A549 (cell line): Measurements from ENCODE around the gene ANO8. TPM values are rescaled to one million over a fixed set of nuclear protein-coding genes. Genes with fewer than 3 reads are reported as not detected.

ENCODE experiments used
- ATAC-seq, 2 experiments: fragments of 200-7000 bp in 1 of 2; fragments of >200 bp in 1 of 2; cut with Nextera tagmentation in 1 of 2; cut with Tn5 transposase in 1 of 2; 3 replicates each; pipeline versions ENCODE4 v1.8.0 to v1.9.1; 2018 to 2020; ENCODE audit warnings: mild to moderate bottlenecking in 1 of 2, moderate library complexity in 1 of 2
- CTCF ChIA-PET: fragments of 300-600 bp; sonication (Branson Sonifier 250); formaldehyde crosslinking; extraction: SDS; loops from one replicate; lab custom pipeline; 2021; ENCODE audit warnings: antibody characterized with exemption, inconsistent platforms; lab: Yijun Ruan, JAX
- POLR2A ChIA-PET: fragments of 350-600 bp; formaldehyde crosslinking; extraction: SDS; loops from one replicate; lab custom pipeline; 2021; ENCODE audit warnings: antibody characterized with exemption, inconsistent platforms; lab: Yijun Ruan, JAX
- DNase-seq, 2 experiments: peaks; one replicate each; pipeline versions ENCODE4 v3.0.0 to v3.0.0-alpha.2; 2011 to 2016; ENCODE audit warnings: low read depth in 1 of 2, low spot score in 1 of 2
- FAIRE-seq: peaks from 2 replicates; lab custom pipeline; 2011; peaks lifted over from hg19 to GRCh38; lab: Jason Lieb, UNC
- H3K27ac ChIP-seq, 2 experiments: fragments of >200 bp; sonication (Bioruptor Twin); formaldehyde crosslinking; 3 replicates each; pipeline ENCODE4 v1.5.1; 2016 to 2017
- H3K4me1 ChIP-seq: fragments of >200 bp; sonication (Bioruptor Twin); formaldehyde crosslinking; 3 replicates; pipeline ENCODE4 v1.6.1; 2016
- H3K4me2 ChIP-seq: fragments of >200 bp; sonication (Bioruptor Twin); formaldehyde crosslinking; 3 replicates; pipeline ENCODE4 v1.6.1; 2016
- H3K4me3 ChIP-seq: fragments of >200 bp; sonication (Bioruptor Twin); formaldehyde crosslinking; 3 replicates; pipeline ENCODE4 v1.5.1; 2016
- H3K9me3 ChIP-seq: fragments of >200 bp; sonication (Bioruptor Twin); formaldehyde crosslinking; 3 replicates; pipeline ENCODE4 v1.6.1; 2016
- ATOH8 ChIP-seq: fragments of 250-450 bp; sonication (Bioruptor Pico); IDR thresholded peaks from 2 replicates; pipeline ENCODE4 v1.5.0; 2020; ENCODE audit warnings: low read depth, mild to moderate bottlenecking, moderate library complexity
- BHLHE40 ChIP-seq: IDR thresholded peaks from 2 replicates; pipeline ENCODE4 v1.6.1; 2012; ENCODE audit warnings: low read depth, low read length, inconsistent platforms
- CHD2 ChIP-seq: fragments of 150-350 bp; IDR thresholded peaks from 2 replicates; pipeline ENCODE4 v1.6.1; 2014; ENCODE audit warnings: low read length; ENCODE audit not compliant: partially characterized antibody
- CTCF ChIP-seq: fragments of >200 bp; sonication (Bioruptor Twin); formaldehyde crosslinking; IDR thresholded peaks from 3 replicates; pipeline ENCODE4 v1.5.1; 2016
- EP300 ChIP-seq, 2 experiments: fragments of >200 bp; sonication (Bioruptor Twin); formaldehyde crosslinking; IDR thresholded peaks; 2 replicates in 1 of 2; 3 replicates in 1 of 2; pipeline ENCODE4 v1.6.1; 2016 to 2017
- ESRRA ChIP-seq: fragments of 150-350 bp; IDR thresholded peaks from 2 replicates; pipeline ENCODE4 v1.6.1; 2014; ENCODE audit warnings: mild to moderate bottlenecking, low read length, borderline replicate concordance
- FOSB ChIP-seq: fragments of 250-450 bp; sonication (Bioruptor Pico); IDR thresholded peaks from 2 replicates; pipeline ENCODE4 v1.5.0; 2020; ENCODE audit warnings: mild to moderate bottlenecking, moderate library complexity
- HDAC2 ChIP-seq: fragments of 200-600 bp; sonication (generic); IDR thresholded peaks from 2 replicates; pipeline ENCODE4 v1.6.1; 2016
- HOXB13 ChIP-seq: fragments of 250-450 bp; sonication (Bioruptor Pico); IDR thresholded peaks from 2 replicates; pipeline ENCODE4 v1.5.0; 2020; ENCODE audit warnings: low read depth, mild to moderate bottlenecking, moderate library complexity
- HOXB5 ChIP-seq: fragments of 250-450 bp; sonication (Bioruptor Pico); IDR thresholded peaks from 2 replicates; pipeline ENCODE4 v1.5.0; 2020; ENCODE audit warnings: mild to moderate bottlenecking, moderate library complexity
- MAZ ChIP-seq: fragments of 150-350 bp; IDR thresholded peaks from 2 replicates; pipeline ENCODE4 v1.6.1; 2014; ENCODE audit warnings: antibody characterized with exemption, low read depth, low read length, borderline replicate concordance
- NFE2L2 ChIP-seq: fragments of 150-350 bp; conservative IDR thresholded peaks from 2 replicates; pipeline ENCODE4 v1.6.1; 2014; ENCODE audit warnings: low read length
- RCOR1 ChIP-seq: fragments of 150-350 bp; IDR thresholded peaks from 2 replicates; pipeline ENCODE4 v1.6.1; 2014; ENCODE audit warnings: antibody characterized with exemption, low read length, low read depth
- REST ChIP-seq: fragments of 200-600 bp; sonication (generic); IDR thresholded peaks from 2 replicates; pipeline ENCODE4 v1.6.1; 2016; ENCODE audit warnings: antibody characterized with exemption, mild to moderate bottlenecking, moderate library complexity
- SMC3 ChIP-seq: fragments of >200 bp; sonication (Bioruptor Twin); formaldehyde crosslinking; IDR thresholded peaks from 3 replicates; pipeline ENCODE4 v1.6.1; 2018; ENCODE audit warnings: inconsistent platforms
- SREBF2 ChIP-seq: fragments of 450-650 bp; IDR thresholded peaks from 2 replicates; pipeline ENCODE4 v1.6.1; 2014; ENCODE audit warnings: mild to moderate bottlenecking, moderate library complexity
- TP53 ChIP-seq: fragments of 250-450 bp; sonication (Bioruptor Pico); IDR thresholded peaks from 2 replicates; pipeline ENCODE4 v1.5.0; 2021; ENCODE audit warnings: mild to moderate bottlenecking, moderate library complexity
- WGBS: methylation state at CpG from one replicate; pipeline ENCODE4 v1.1.6; 2017; ENCODE audit errors: missing lambda C conversion rate; 5-methylcytosine and 5-hydroxymethylcytosine counted together
- polyA plus RNA-seq, 4 experiments: library from polyadenylated mRNA; depleted of rRNA in 3 of 4; stranded (reverse); fragments of >200 nt; fragmentation: RNase III in 1 of 4; extraction: RNeasy Plus Mini Kit Qiagen cat#74134 plus additional on column Dnase treatment in 1 of 4; gene quantifications; 2 replicates in 3 of 4; 3 replicates in 1 of 4; pipeline ENCODE4 v1.2.3, GENCODE V29; 2011 to 2017

ANO8 gene
- polyA plus RNA-seq, 2 of the 4 experiments (the other 2 are of a cell fraction) = 2.2 to 5.5 TPM

- 95% methylated on average over 23 of the region's 30 CpGs for WGBS
- FAIRE-seq (no peak), DNase-seq (no peak), ATAC-seq (no peak)
- Histone ChIP-seq H3K4me2 (peak overlapping the region; percentile 91), H3K27ac (peak overlapping the region in 1 of 2 experiments; percentile 94; a peak in 5 of 6 replicates), H3K9me3 (no peaks in the 10 kb centered on the region), H3K4me3 (peak overlapping the region; percentile 71), H3K4me1 (peaks cover 28% of the 10 kb centered on the region)
- ChIA-PET POLR2A (interaction anchor here (0.6 to 1.3 kb wide), 2 partner anchors 36 to 51 kb away, joined by 5 to 10 read pairs; no protein-coding TSS in a partner anchor), CTCF (interaction anchor here (0.7 kb wide), 1 partner anchor 16 kb away, joined by 4 read pairs; no protein-coding TSS in a partner anchor)
- no peak for TF ChIP-seq ATOH8
- no peak for TF ChIP-seq EP300 (IDR thresholded peaks at IDR 0.05)
- no peak for TF ChIP-seq FOSB (CRISPR knock-in tag)
- no peak for TF ChIP-seq SMC3
Measured at GRCh38 chr19:17338433-17339078, 3.9 kb upstream of the ANO8 start.

DNA sequence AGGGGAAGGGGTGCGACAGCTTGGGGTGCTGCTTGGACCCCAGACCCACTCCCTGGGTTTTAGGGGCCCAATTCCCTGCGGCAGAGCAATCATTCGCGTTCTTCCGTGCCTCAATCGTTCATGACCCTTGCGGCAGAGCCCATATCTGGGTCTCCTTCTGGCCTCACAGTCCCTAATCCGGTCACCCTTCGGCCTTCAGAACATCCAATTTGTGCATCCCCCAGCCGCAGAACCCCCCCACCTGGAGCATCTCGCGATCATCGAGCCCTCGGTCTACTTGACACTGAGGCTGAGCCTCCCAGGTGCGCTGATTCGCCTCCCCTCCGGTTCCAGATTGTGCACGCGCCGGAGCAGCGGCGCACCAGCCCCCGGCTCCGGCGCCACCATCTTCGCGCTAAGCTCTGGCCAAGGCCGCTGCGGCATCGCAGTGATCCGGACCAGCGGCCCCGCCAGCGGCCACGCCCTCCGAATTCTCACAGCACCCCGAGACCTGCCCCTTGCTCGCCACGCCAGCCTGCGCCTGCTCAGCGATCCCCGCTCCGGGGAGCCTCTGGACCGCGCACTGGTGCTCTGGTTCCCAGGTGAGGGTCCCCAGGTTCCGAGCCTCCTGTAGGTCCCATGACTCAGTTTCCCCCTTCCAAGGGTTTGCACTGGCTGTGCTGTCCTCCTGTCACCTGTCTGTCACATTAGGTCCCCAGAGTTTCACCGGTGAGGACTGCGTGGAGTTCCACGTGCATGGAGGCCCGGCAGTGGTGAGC is 3.2 kb upstream of the ANO8 start:
- POLR2A ChIA-PET = interaction anchor here (0.6 to 1.3 kb wide), 3 partner anchors 36 to 82 kb away, joined by 3 to 10 read pairs (median 5); partner anchors contain the start of gene MVB12A
- ATAC-seq = peak; percentile 5 to 9; a peak in 3 of 6 replicates
- Histone ChIP-seq H3K27ac (peak overlapping the region; percentile 83 to 94), H3K4me2 (peak overlapping the region; percentile 91), H3K4me3 (peak overlapping the region; percentile 71), H3K9me3 (no peaks in the 10 kb centered on the region), H3K4me1 (peaks cover 29% of the 10 kb centered on the region)
- DNase-seq = no peak
- FAIRE-seq = no peak
- 4% methylated on average over 10 of the region's 50 CpGs for WGBS
- TF ChIP-seq SREBF2 = no peak
- TF ChIP-seq ESRRA = no peak
- TF ChIP-seq RCOR1 = no peak
- TF ChIP-seq HDAC2 = no peak
- TF ChIP-seq TP53 (CRISPR knock-in tag) = no peak
- TF ChIP-seq REST = peak; percentile 38
- no peak for TF ChIP-seq HOXB5
- no peak for TF ChIP-seq NFE2L2
- peak; percentile 39 for TF ChIP-seq CHD2
- no peak for TF ChIP-seq FOSB (CRISPR knock-in tag)
- no peak for TF ChIP-seq HOXB13 (CRISPR knock-in tag)
- no peak for TF ChIP-seq MAZ
- TF ChIP-seq CTCF = no peak
- TF ChIP-seq BHLHE40 = no peak
- CTCF ChIA-PET = no interaction called here
